Cardiac fibroblast (primary cell): ENCODE data around the gene SNX27.
A peak's percentile ranks its signal among the peaks of the same experiment; 100 is the strongest.

Experiments
- DNase-seq, 2 donors: peaks; one replicate each; pipeline versions ENCODE4 v3.0.0 to v3.0.0-alpha.2; 2010; ENCODE audit warnings: low read depth in 2 of 2
- H3K4me3 ChIP-seq, 2 donors: replicated peaks in 1 of 2; 1 replicate in 1 of 2; 2 replicates in 1 of 2; pipeline ENCODE4 v1.5.1; 2011; ENCODE audit warnings: low read depth in 2 of 2, low read length in 2 of 2, mild to moderate bottlenecking in 2 of 2, moderate library complexity in 1 of 2
- CTCF ChIP-seq: IDR thresholded peaks from one replicate; pipeline ENCODE4 v1.5.1; 2011; ENCODE audit warnings: low read depth, mild to moderate bottlenecking, low read length, inconsistent platforms

SNX27 gene

GRCh38 chr1:151706464-151707415 is 94.9 kb downstream of the SNX27 start:
- TF ChIP-seq CTCF = no peak
- no peak for DNase-seq
- no peak overlapping the region for H3K4me3 ChIP-seq

GRCh38 chr1:151707541-151708065 is 95.8 kb downstream of the SNX27 start:
- no peak for TF ChIP-seq CTCF
- no peak for DNase-seq
- H3K4me3 ChIP-seq = no peak overlapping the region

- TF ChIP-seq CTCF = no peak
- no peak for DNase-seq
- H3K4me3 ChIP-seq = no peak overlapping the region
Measured at GRCh38 chr1:151708891-151709290, 97.0 kb downstream of the SNX27 start.

GRCh38 chr1:151710187-151710840 is 98.5 kb downstream of the SNX27 start:
- peak; percentile 47 to 48 for DNase-seq

GRCh38 chr1:151711044-151711800 is 99.4 kb downstream of the SNX27 start:
- TF ChIP-seq CTCF = no peak
- no peak overlapping the region for H3K4me3 ChIP-seq
- no peak for DNase-seq

More at GRCh38 chr1:151710187-151710840, 98.5 kb downstream of the SNX27 start:
- H3K4me3 ChIP-seq = no peak overlapping the region
- TF ChIP-seq CTCF = no peak

GRCh38 chr1:151711951-151712350 is 100.1 kb downstream of the SNX27 start:
- no peak overlapping the region for H3K4me3 ChIP-seq
- TF ChIP-seq CTCF = no peak

More at GRCh38 chr1:151711951-151712350, 100.1 kb downstream of the SNX27 start:
- no peak for DNase-seq
